HCT116 (cell line): ENCODE data around the gene NOP53. TPM values are rescaled to one million over a fixed set of nuclear protein-coding genes. Genes with fewer than 3 reads are reported as not detected.

Experiments
- ATAC-seq: fragments of 200-7000 bp; cut with Tn5 transposase; 2 replicates; pipeline ENCODE4 v1.9.1; 2020; ENCODE audit warnings: mild to moderate bottlenecking, moderate library complexity
- BruUV-seq: library from RNA; stranded (reverse); fragments of 400-500 nt; replicated peaks from 2 replicates; lab custom pipeline; 2021; lab: Mats Ljungman, UMichigan
- CTCF ChIA-PET: fragments of 300-600 bp; sonication (Branson Sonifier 250); formaldehyde crosslinking; loops from one replicate; lab custom pipeline; 2021; ENCODE audit warnings: antibody characterized with exemption; lab: Charles Lee
- POLR2A ChIA-PET: fragments of 300-600, 350-600 bp; sonication (Branson Sonifier 250); formaldehyde crosslinking; loops from one replicate; lab custom pipeline; 2021; ENCODE audit warnings: antibody characterized with exemption; lab: Charles Lee
- RAD21 ChIA-PET, 2 experiments: fragments of 300-600 bp; sonication (Branson Sonifier 250); formaldehyde crosslinking; loops; one replicate each; lab custom pipeline; 2023; ENCODE audit warnings: low total read pairs in 2 of 2; ENCODE audit not compliant: uncharacterized antibody in 2 of 2, unreplicated experiment in 2 of 2, low non-redundant PET in 1 of 2; lab: Charles Lee
- DNase-seq: peaks from one replicate; pipeline ENCODE4 v3.0.0-alpha.2; 2010; ENCODE audit warnings: low read depth, low spot score
- H2AFZ ChIP-seq: fragments of 200-600 bp; shearing (Covaris generic), sonication (generic); 2 replicates; pipeline ENCODE4 v1.6.1; 2017; ENCODE audit warnings: low read depth, mixed run types, mixed read lengths, antibody characterized with exemption, low read length; ENCODE audit not compliant: poor library complexity, severe bottlenecking
- H3K27ac ChIP-seq: 2 replicates; pipeline ENCODE4 v1.5.1; 2012; ENCODE audit warnings: low read depth, low read length
- H3K27me3 ChIP-seq: fragments of 200-600 bp; sonication (generic); 2 replicates; pipeline ENCODE4 v1.6.1; 2016; ENCODE audit warnings: mixed run types, low read length, mixed read lengths; ENCODE audit not compliant: insufficient read depth
- H3K36me3 ChIP-seq, 2 experiments: fragments of 200-500 bp in 1 of 2; fragments of 200-600 bp in 1 of 2; sonication (Bioruptor generic) in 1 of 2; sonication (generic) in 1 of 2; 2 replicates each; pipeline versions ENCODE4 v1.5.1 to v1.6.1; 2014 to 2016; ENCODE audit warnings: low read length in 2 of 2, inconsistent platforms in 1 of 2, mixed read lengths in 1 of 2, mixed run types in 1 of 2; ENCODE audit not compliant: insufficient read depth in 2 of 2, control insufficient read depth in 1 of 2
- H3K4me1 ChIP-seq, 2 experiments: fragments of 200-600 bp in 1 of 2; sonication (generic) in 1 of 2; 2 replicates each; pipeline versions ENCODE4 v1.5.1 to v1.6.1; 2012 to 2017; ENCODE audit warnings: low read length in 2 of 2, inconsistent platforms in 1 of 2, mild to moderate bottlenecking in 1 of 2, mixed read lengths in 1 of 2, mixed run types in 1 of 2, moderate library complexity in 1 of 2; ENCODE audit not compliant: insufficient read depth in 2 of 2, control insufficient read depth in 1 of 2
- H3K4me2 ChIP-seq: fragments of 200-600 bp; sonication (generic); 2 replicates; pipeline ENCODE4 v1.6.1; 2017; ENCODE audit warnings: mixed run types, low read length, mixed read lengths
- H3K4me3 ChIP-seq, 2 experiments: fragments of 200-600 bp in 1 of 2; sonication (generic) in 1 of 2; replicated peaks in 1 of 2; 2 replicates each; pipeline ENCODE4 v1.5.1; 2011 to 2016; ENCODE audit warnings: low read length in 2 of 2, control low read depth in 1 of 2, low read depth in 1 of 2, mild to moderate bottlenecking in 1 of 2, mixed read lengths in 1 of 2, mixed run types in 1 of 2
- H3K79me2 ChIP-seq: fragments of 200-600 bp; sonication (generic); 2 replicates; pipeline ENCODE4 v1.6.1; 2017; ENCODE audit warnings: mild to moderate bottlenecking, mixed run types, low read length, moderate library complexity, mixed read lengths; ENCODE audit not compliant: insufficient read depth
- H3K9ac ChIP-seq: fragments of 200-600 bp; sonication (generic); 2 replicates; pipeline ENCODE4 v1.6.1; 2016; ENCODE audit warnings: low read length, mixed read lengths
- H3K9me2 ChIP-seq: fragments of 200-600 bp; sonication (generic), shearing (Covaris generic); 2 replicates; pipeline ENCODE4 v1.6.1; 2017; ENCODE audit warnings: mixed run types, mild to moderate bottlenecking, moderate library complexity; ENCODE audit not compliant: insufficient read depth
- H3K9me3 ChIP-seq, 2 experiments: fragments of 200-500 bp in 1 of 2; fragments of 200-600 bp in 1 of 2; sonication (Bioruptor generic) in 1 of 2; sonication (generic) in 1 of 2; 2 replicates each; pipeline ENCODE4 v1.6.1; 2014 to 2017; ENCODE audit warnings: low read length in 2 of 2, mixed read lengths in 2 of 2, inconsistent platforms in 1 of 2, low read depth in 1 of 2, mild to moderate bottlenecking in 1 of 2, mixed run types in 1 of 2, moderate library complexity in 1 of 2; ENCODE audit not compliant: control insufficient read depth in 1 of 2, insufficient read depth in 1 of 2
- H4K20me1 ChIP-seq: fragments of 200-600 bp; sonication (generic), shearing (Covaris generic); 2 replicates; pipeline ENCODE4 v1.6.1; 2017; ENCODE audit warnings: mixed run types, mild to moderate bottlenecking, moderate library complexity; ENCODE audit not compliant: insufficient read depth
- ATF3 ChIP-seq: IDR thresholded peaks from 2 replicates; pipeline ENCODE4 v1.6.1; 2012
- CBX3 ChIP-seq: IDR thresholded peaks from 2 replicates; pipeline ENCODE4 v1.6.1; 2012; ENCODE audit warnings: low read depth
- CEBPB ChIP-seq: IDR thresholded peaks from 2 replicates; pipeline ENCODE4 v1.6.1; 2012; ENCODE audit warnings: low read depth
- EGR1 ChIP-seq: IDR thresholded peaks from 2 replicates; pipeline ENCODE4 v1.6.1; 2012; ENCODE audit warnings: low read depth
- ELF1 ChIP-seq: IDR thresholded peaks from 2 replicates; pipeline ENCODE4 v1.6.1; 2012; ENCODE audit warnings: low read depth, borderline replicate concordance
- EZH2phosphoT487 ChIP-seq: fragments of 200-600 bp; IDR thresholded peaks from 2 replicates; pipeline ENCODE4 v1.6.1; 2018; ENCODE audit warnings: antibody characterized with exemption, borderline replicate concordance
- JUND ChIP-seq: IDR thresholded peaks from 2 replicates; pipeline ENCODE4 v1.6.1; 2012
- POLR2AphosphoS5 ChIP-seq: IDR thresholded peaks from 2 replicates; pipeline ENCODE4 v1.6.1; 2011; ENCODE audit warnings: mild to moderate bottlenecking, low read depth, low read length, moderate library complexity
- REST ChIP-seq: IDR thresholded peaks from 2 replicates; pipeline ENCODE4 v1.6.1; 2012; ENCODE audit warnings: low read depth
- SIN3A ChIP-seq: IDR thresholded peaks from 2 replicates; pipeline ENCODE4 v1.6.1; 2012; ENCODE audit warnings: low read depth
- SP1 ChIP-seq: IDR thresholded peaks from 2 replicates; pipeline ENCODE4 v1.6.1; 2012; ENCODE audit warnings: low read depth
- SRF ChIP-seq: IDR thresholded peaks from 2 replicates; pipeline ENCODE4 v1.6.1; 2012; ENCODE audit warnings: low read depth
- TCF7L2 ChIP-seq: IDR thresholded peaks from 2 replicates; pipeline ENCODE4 v1.7.0; 2011; ENCODE audit warnings: borderline replicate concordance, inconsistent platforms; ENCODE audit not compliant: insufficient read depth, insufficient read length; ENCODE audit errors: extremely low read depth
- YY1 ChIP-seq: IDR thresholded peaks from 2 replicates; pipeline ENCODE4 v1.6.1; 2011; ENCODE audit warnings: low read length, low read depth, moderate library complexity, mild to moderate bottlenecking; ENCODE audit not compliant: insufficient replicate concordance; ENCODE audit errors: extremely low read depth
- ZBTB33 ChIP-seq: IDR thresholded peaks from 2 replicates; pipeline ENCODE4 v1.6.1; 2011; ENCODE audit warnings: mild to moderate bottlenecking, low read length, moderate library complexity; ENCODE audit not compliant: insufficient replicate concordance; ENCODE audit errors: extremely low read depth
- ZNF274 ChIP-seq: fragments of 200-500 bp; sonication (Bioruptor generic); IDR thresholded peaks from 2 replicates; pipeline ENCODE4 v1.6.1; 2014; ENCODE audit warnings: mild to moderate bottlenecking, low read depth, low read length, inconsistent platforms
- intact Hi-C: fragments of 100-400 bp; cut with micrococcal nuclease; formaldehyde crosslinking; loops from 2 replicates; pipeline ENCODE4 v1.10.0; 2022
- total RNA-seq: library from RNA; stranded (reverse); gene quantifications from one replicate; pipeline ENCODE4 v1.2.1, GENCODE V29; 2021; ENCODE audit not compliant: unreplicated experiment
- TF ChIP-seq, protein P1 (sequence below): IDR thresholded peaks from 2 replicates; pipeline ENCODE4 v1.6.1; 2012

Gene NOP53
- total RNA-seq, 1 experiment from 2014 or later, result 322 TPM

GRCh38 chr19:47798904-47799266 lies 53.5 kb downstream of the NOP53 start:
- H3K9ac ChIP-seq, result no peak overlapping the region
- ATAC-seq (no peak), DNase-seq (no peak)
- no TSS peak for BruUV-seq
- no peaks in the 10 kb centered on the region for H3K27me3 ChIP-seq
- no peaks in the 10 kb centered on the region for H3K36me3 ChIP-seq
- TF ChIP-seq EZH2phosphoT487 (no peak), YY1 (no peak), TCF7L2 (no peak), POLR2AphosphoS5 (no peak), ZNF274 (no peak), SP1 (no peak), ZBTB33 (no peak), REST (no peak), EGR1 (no peak), SRF (no peak), ELF1 (no peak), ATF3 (no peak), SIN3A (no peak), CEBPB (no peak), CBX3 (no peak), JUND (no peak)
- TF ChIP-seq, protein P1, sequence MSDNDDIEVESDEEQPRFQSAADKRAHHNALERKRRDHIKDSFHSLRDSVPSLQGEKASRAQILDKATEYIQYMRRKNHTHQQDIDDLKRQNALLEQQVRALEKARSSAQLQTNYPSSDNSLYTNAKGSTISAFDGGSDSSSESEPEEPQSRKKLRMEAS, result no peak
- no peaks in the 10 kb centered on the region for H4K20me1 ChIP-seq
- H3K79me2 ChIP-seq, result no peaks in the 10 kb centered on the region
- RAD21 ChIA-PET, result no interaction called here
- no peak overlapping the region for H3K4me3 ChIP-seq
- no peaks in the 10 kb centered on the region; a peak in 3 of 4 replicates for H3K4me1 ChIP-seq
- CTCF ChIA-PET, result interaction anchor here (2.1 kb wide), 1 partner anchor 9 kb away, joined by 8 read pairs; no protein-coding TSS in a partner anchor
- H3K4me2 ChIP-seq, result no peak overlapping the region
- H2AFZ ChIP-seq, result no peak overlapping the region
- intact Hi-C loops, result no loop called here
- POLR2A ChIA-PET, result interaction anchor here (0.6 kb wide), 1 partner anchor 489 kb away, joined by 3 read pairs; no protein-coding TSS in a partner anchor
- no peaks in the 10 kb centered on the region for H3K9me3 ChIP-seq
- no peaks in the 10 kb centered on the region for H3K9me2 ChIP-seq
- H3K27ac ChIP-seq, result no peak overlapping the region
